ENCODE measurements around the gene BICC1.

DNA sequence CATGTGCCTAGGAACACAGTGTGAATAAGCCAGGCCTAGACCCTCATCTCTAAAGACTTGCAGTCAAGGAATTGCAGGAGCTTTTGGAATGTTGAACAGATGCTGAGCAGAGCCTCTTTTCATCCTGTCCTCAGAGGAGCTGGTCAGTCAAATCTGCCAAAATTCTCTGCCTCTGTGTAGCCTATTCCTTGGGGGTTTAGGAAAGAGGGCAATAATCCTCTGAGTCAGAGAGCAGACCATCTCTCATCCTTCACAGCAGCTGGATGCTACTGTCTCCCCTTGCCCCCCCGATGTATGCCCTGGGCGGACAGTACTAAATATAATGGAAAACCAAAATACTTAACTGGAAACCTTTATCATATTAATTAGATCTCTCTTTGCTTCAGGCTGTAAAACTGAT, 52.6 kb downstream of the BICC1 start:
- TF ChIP-seq POLR2AphosphoS5 (IDR thresholded peaks at IDR 0.05) (no peak), POLR2A (IDR thresholded peaks at IDR 0.05) (no peak), CTCF (IDR thresholded peaks at IDR 0.05) (no peak)
